Dedifferentiated amniotic fluid mesenchymal stem cell (primary cell): ENCODE measurements around the gene ZNF77.
"Not testable (repeated sequence)": the region's sequence is repeated elsewhere in the genome, so short reads cannot be mapped to it uniquely, and the experiment has no call there.

Experiments
- DNase-seq: peaks from one replicate; pipeline ENCODE4 v3.0.0-alpha.2; 2016; ENCODE audit errors: extremely low spot score

Gene ZNF77

DNA sequence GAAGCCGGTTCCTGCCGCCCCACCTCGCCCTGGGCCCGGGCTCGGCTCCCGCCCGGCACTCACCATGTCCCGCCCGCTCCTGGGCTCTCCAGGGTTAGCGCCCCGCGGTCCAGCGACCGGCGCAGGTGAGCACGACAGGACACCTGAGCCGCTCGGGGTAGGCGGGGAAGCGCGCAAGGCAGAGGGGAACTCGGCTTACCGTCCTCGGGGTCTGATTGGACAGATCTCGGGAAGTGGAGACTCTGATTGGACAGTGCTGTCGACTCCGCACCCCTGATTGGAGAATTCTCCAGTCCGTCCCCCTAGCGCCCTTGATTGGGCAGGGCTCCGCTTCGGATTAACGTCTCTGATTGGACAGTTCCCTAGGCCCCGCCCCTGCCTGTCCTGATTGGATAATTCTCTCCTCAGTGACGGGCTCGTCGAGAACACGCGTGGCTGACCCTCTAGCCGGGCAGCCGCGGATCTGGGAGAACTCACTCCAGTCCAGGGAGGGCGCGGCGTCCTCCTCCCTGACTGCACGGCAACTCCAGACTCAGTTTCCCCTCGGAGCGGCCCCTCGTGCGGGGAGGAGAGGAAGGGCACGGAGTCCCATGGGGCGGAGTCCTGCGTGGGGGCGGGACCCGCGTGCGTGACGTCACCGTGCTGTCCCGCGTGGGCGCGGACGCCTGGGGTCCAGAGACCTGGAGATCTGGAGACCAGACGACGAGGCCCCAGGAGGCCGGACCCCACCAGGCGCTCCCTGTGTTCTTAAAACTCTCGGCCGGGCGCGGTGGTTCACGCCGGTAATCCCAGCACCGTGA, at the start of gene ZNF77:
TSS of gene ZNF77 (minus strand) at position 197 of the 800 bp plus-strand sequence. CDS start at position 66, 131 bp downstream.
- DNase-seq, result peak; percentile 99

DNA sequence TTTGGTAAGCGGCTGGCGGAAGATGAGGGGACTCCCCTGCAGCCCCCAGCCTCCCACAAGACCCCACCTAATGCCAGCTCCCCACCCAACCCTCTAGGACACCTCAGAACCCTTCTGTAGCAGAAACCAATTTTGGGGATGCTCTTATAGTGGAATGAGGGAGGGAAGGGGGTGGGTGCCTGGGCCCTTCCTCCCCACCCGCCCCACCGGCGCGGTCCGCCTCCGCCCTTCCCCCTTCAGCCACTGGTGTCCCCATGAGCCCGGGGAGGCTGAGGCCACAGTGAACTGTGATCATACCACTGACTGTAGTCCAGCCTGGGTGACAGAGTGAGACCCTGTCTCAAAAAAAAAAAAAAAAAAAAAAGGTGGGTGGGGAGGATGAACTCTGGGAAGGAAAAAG, 48.8 kb upstream of the ZNF77 start:
- DNase-seq, result no peak

DNA sequence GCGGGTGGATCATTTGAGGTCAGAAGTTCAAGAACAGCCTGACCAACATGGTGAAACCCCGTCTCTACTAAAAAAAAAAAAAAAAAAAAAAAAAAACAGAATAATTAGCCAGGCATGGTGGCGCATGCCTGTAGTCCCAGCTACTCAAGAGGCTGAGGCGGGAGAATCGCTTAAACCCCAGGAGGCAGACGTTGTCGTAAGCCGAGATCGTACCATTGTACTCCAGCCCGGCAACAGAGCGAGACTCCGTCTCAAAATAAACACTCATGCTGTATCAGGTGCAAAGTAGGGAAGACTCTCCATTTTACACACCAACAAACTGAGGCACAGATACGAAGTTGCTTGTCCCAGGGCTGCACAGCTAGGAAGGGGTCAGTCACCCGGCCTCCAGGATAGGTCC, 48.2 kb upstream of the ZNF77 start:
- no peak for DNase-seq

DNA sequence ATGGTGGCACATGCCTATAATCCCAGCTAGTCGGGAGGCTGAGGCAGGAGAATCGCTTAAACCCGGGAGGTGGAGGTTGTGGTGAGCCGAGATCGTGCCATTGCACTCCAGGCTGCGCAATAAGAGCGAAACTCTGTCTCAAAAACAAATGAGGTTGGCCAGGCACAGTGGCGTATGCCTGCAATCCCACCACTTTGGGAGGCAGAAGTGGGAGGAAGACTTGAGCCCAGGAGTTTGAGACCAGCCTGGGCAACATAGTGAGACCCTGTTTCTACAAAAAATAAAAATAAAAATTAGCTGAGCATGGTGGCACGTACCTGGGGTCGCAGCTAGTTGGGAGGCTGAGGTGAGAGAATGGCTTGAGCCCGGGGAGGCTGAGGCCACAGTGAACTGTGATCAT, 47.6 kb upstream of the ZNF77 start:
- DNase-seq, result not testable (repeated sequence)

GRCh38 chr19:2989236-2989946, 44.6 kb upstream of the ZNF77 start:
- no peak for DNase-seq

GRCh38 chr19:2988568-2988967, 43.8 kb upstream of the ZNF77 start:
- no peak for DNase-seq

- DNase-seq, result no peak
Measured at GRCh38 chr19:2987797-2988196, 43.0 kb upstream of the ZNF77 start.

GRCh38 chr19:2986951-2987524, 42.3 kb upstream of the ZNF77 start:
- no peak for DNase-seq

DNA sequence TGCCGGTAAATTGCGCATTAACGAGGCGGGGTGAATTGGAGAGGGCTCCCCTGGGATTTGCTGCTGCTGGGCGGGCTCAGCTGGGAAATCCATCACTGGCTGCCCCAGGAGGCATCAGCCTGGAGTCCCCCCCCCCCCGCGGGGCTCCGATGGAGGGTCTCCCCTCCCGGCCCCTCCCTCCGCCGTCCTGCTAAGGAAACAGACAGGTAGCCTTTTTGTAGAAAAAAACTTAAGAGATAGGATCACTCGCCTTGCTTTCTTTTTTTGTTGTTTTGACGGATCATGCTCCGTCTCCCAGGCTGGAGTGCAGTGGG, 39.4 kb upstream of the ZNF77 start:
- no peak for DNase-seq

DNA sequence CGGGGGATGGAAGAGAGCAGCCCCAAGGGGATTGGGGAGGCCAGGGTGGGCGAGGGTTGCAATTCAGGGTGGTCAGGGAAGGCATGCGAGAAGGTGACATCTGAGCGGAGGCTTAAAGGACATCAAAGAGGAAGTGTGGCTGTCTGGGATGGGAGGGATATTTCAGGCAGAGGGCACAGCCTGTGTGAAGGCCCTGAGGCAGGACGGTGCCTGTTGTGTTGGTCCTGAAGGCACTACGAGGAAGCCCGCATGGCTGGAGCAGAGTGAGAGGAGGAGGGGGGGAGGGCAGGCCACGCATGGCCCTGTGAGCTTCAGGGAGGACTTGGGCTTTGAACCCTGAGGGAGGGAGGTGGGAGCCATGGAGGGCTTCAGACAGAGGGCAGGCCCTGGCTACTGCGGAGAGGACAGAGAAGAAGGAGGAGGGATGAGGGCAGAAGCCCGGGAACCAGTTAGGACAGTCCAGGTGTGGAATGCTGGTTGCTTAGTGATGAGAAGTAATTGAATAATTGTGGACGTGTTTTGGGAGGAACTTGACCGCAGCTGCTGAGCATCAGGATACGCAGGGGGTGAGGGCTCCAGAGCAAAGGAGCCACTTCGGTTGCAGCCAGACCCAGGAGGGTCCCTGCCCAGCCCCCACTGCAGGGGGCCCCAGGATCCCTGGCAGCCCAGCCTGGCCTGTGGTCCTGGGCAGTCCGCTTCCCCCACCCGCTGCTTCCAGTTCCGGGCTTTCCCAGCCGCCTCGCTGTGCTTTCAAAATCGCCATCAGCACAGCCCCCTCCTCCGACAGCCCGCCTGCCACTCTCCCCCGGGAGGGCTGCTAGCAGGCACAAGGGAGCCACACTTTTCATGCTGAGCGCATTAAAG, 38.8 kb upstream of the ZNF77 start:
- DNase-seq, result no peak

- DNase-seq, result peak; percentile 27
Measured at GRCh38 chr19:2982983-2983350, 38.2 kb upstream of the ZNF77 start.

DNA sequence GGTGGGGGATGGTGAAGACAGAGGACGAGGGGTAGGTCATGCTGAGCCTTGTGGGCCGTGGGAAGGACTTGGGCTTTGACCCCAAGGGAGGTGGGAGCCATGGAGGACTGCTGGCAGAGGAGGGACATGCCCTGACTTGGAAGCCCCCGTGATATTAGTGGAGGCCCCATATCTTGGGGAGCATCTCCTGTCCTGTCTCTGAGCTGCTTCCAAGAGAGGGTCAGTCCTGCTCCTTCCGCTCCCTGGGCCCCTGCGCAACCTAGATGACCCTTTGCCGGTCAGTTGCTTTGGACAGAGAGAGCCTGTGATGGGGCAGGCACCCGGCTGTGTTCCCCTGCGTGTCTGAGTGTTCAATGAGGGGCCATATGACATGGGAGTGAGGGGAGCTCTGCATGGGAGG, 37.8 kb upstream of the ZNF77 start:
- no peak for DNase-seq

DNA sequence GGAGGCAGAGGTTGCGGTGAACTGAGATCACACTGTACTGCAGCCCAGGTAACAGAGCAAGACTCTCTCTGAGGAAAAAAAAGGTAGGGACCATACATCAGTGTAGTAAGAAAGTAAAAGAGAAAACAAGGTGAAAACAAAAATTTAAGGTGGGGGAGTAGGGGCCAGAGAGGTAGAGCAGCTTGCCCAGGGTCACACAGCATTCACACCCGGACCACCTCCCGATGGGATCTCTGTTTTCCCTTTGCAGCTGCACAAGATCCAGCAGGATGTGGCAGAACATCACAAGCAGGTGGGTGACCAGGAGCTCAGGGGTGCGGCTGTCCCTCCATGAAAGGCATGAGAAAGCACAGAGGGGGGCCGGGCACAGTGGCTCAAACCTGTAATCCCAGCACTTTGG, 37.1 kb upstream of the ZNF77 start:
- no peak for DNase-seq

DNA sequence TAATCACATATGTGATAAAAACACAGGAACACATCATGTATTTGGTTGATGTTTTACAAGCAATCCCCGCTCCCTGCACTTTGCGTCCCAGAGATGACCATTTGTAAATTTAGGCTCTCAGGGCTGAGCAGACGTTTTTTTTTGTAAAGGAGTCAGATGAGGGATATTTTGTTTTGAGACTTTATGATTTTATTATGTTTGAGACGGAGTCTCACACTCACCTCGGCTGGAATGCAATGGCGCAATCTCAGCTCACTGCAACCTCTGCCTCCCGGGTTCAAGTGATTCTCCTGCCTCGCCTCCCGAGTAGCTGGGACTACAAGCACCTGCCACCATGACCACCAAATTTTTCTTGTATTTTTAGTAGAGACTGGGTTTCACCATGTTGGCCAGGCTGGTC, 34.0 kb upstream of the ZNF77 start:
- no peak for DNase-seq

- no peak for DNase-seq
Measured at GRCh38 chr19:2978166-2978767, 33.5 kb upstream of the ZNF77 start.

DNA sequence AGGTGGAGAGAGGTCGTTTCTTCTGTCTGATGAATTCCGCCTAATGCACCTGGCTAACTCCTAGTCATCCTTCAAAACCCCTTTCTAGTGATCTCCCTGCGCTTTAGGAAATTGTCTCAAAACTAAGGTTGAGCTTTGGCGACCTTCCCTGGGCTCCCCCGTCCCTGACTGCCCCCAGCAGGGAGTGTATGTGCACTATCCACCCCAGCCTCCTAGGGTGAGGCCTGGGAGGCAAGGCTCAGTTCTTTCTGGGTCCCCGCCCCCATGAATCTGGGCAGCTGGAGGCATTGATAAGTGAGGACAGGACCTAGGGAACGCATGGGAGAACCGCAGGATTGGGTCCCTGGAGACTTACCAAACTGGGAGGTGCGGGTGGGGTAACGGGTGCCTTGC, 33.0 kb upstream of the ZNF77 start:
- DNase-seq, result no peak

GRCh38 chr19:2977001-2977745, 32.4 kb upstream of the ZNF77 start, which contains the start of gene TLE6:
TLE6 (plus strand) TSS chr19:2977564; CDS start chr19:2978234, 670 bp downstream.
- peak; percentile 86 for DNase-seq

- no peak for DNase-seq
Measured at GRCh38 chr19:2976609-2977000, 31.8 kb upstream of the ZNF77 start.

- DNase-seq, result no peak
Measured at GRCh38 chr19:2974342-2975041, 29.7 kb upstream of the ZNF77 start.

DNA sequence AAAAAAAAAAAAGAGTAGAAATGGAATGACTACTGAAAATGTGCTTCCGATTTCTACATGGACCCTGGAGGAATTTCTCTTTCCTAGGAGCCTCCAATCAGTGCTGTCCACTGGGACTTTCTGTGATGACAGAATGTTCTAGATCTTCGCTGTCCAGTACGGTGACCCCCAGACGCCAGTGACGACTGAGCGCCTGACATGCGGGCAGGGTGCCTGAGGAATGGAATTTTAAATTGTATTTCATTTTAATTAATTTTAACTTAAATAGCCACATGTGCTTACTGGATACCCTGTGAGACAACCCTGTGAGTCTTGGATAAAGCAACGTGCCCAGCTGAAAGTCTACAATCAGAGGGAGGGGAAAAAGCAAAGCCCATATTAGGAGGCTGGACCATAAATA, 28.5 kb upstream of the ZNF77 start:
- no peak for DNase-seq
